GM21367 (cell line): ENCODE results near the gene LILRA6.
"Not testable (repeated sequence)": the region's sequence is repeated elsewhere in the genome, so short reads cannot be mapped to it uniquely, and the experiment has no call there.

Experiments used
- ATAC-seq: cut with Tn5 transposase; IDR thresholded peaks from one replicate; pipeline ENCODE4 v1.9.1; 2021; ENCODE audit not compliant: unreplicated experiment

LILRA6 gene

GRCh38 chr19:54208784-54209057, 33.9 kb downstream of the LILRA6 start:
- ATAC-seq: no peak

DNA sequence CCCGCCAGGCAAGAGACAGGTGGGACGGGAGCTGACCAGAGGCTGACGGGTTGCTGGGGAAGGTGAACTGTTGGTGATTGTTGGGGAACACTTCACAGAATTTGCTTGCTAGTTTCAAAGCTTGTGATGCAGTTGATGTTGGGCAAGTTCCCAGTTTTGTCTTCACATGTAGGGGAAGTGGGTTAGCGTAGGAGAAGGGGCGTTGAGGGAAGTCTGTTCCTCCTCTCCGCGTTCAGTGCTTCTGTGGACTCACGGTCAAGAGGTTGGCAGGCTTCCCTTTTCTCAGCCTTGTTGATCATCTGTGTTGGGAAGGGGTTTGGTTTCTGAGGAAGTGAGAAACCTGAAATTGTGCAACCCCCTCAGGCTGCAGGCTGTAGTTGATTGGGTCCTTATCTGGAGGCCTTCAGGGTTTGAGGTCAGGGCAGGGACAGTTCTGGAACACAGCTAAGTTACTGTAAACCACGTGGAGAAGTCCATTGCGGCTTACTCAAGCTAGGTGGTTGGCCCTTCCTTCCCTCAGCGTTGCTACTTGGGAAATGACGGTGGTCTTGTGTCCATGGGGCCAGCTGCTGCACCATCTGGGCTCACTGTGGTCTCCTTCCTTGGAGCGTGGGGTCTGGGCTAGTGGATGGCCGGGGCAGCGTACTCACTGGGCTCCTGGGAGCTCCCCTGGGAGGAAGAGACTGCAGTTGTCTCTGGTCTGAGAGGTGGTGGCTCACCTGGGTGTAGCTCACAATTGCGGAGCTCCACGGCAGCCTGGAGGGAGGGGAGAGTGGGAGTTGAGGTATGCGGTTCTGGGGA, 34.4 kb downstream of the LILRA6 start:
- ATAC-seq: no peak

DNA sequence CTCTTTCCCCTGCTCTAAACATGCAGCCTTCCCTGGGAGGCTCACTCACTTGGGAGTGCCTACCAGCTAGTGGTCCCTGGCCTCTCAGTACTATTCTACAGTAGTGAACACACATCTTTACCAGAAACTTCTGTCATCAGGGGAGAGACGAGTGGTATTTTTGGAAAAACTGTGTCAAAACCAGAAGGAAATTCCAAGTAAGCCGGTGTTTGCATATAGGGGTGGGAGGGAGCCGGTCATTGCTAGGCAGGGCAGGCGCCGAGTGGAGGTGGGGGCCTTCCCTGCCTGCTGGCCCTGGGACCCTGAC, 35.0 kb downstream of the LILRA6 start:
- no peak for ATAC-seq

DNA sequence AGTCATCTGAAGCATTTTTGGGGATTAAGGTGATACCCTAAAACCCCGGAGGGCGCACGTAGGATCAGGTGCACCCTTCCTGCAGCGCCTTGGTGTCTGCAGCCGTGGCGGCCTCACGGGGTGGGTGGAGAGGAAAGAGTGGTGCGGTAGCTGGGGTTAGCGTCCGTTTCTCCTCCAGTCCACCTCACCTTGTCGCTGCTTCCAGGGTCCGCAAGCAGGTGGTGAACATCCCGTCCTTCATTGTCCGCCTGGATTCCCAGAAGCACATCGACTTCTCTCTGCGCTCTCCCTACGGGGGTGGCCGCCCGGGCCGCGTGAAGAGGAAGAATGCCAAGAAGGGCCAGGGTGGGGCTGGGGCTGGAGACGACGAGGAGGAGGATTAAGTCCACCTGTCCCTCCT, 35.4 kb downstream of the LILRA6 start:
- not testable (repeated sequence) for ATAC-seq

DNA sequence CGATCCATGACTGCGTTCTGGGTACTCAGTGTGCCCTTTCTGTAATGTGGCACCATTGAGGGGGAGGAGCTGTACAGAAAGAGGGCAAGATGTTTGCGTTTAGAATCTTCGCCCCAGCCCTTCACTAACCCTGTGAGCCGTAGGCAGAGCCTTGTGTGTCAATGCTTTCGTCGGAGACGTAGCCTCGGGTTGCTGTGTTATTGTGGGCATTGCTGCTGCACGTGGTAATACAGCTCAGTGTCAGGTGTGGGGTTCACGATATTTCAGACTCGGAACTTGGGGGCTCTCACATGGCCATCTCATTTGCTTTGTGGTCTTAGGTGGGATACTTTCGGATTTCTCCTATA, 35.8 kb downstream of the LILRA6 start:
- no peak for ATAC-seq

DNA sequence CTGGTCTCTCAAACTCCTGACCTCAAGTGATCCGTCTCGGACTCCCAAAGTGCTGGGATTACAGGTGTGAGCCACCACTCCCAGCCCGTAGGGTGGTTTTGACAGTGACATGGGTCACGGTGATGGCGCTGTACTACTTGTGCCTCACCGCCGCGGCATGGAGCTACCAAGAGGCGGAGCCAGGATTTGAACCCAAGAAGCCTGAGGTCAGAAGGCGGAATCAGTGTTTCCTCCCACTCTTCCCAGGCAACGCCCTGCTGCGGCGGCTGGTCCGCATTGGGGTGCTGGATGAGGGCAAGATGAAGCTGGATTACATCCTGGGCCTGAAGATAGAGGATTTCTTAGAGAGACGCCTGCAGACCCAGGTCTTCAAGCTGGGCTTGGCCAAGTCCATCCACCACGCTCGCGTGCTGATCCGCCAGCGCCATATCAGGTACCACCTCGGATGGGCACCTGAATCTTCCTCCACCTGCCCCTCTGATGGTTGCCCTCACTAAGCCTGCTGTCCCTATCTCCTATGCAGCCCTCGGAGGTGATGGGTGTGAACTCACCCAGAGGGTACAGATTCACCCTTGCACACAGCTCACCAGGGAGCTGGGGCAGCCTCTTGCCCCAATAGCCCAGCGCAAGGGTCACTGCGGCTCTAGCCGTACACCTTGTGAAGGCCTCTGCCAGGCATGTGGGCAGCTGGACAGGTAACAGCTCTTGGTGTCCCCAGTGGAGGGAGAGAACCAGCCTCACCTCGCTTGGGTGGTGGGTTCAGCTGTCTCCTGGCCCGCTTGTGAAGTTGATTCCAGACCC, 36.4 kb downstream of the LILRA6 start:
- ATAC-seq: no peak

GRCh38 chr19:54204767-54205468, 37.7 kb downstream of the LILRA6 start:
- no peak for ATAC-seq

GRCh38 chr19:54203151-54203611, 39.4 kb downstream of the LILRA6 start:
- ATAC-seq: no peak

GRCh38 chr19:54201980-54202379, 40.6 kb downstream of the LILRA6 start:
- ATAC-seq: no peak

GRCh38 chr19:54201172-54201701, 41.4 kb downstream of the LILRA6 start:
- ATAC-seq: peak; percentile 3

- no peak for ATAC-seq
Observed at GRCh38 chr19:54199401-54199800, 43.2 kb downstream of the LILRA6 start.

DNA sequence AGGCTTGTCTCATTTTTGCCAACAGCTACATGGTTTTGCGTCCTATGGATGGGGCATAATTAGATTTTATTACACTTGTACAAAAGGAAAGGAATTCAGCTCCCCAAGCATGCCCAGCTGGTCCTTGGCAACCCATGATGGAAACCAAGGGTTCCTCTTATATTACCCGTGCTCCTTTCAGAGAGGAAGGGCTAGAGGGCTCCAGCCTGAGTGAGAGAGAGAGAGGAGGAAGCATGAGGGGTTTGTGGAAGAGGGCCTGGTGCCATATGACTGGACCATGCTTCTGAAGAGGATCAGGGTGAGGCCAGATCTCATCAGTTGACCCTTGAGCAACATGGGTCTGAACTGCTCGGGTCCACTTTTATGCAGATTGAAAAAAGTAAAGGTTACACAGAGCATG, 45.5 kb downstream of the LILRA6 start:
- no peak for ATAC-seq

GRCh38 chr19:54196536-54196935, 46.1 kb downstream of the LILRA6 start:
- ATAC-seq: no peak

- not testable (repeated sequence) for ATAC-seq
Observed at GRCh38 chr19:54194463-54194862, 48.1 kb downstream of the LILRA6 start.

- ATAC-seq: no peak
Observed at GRCh38 chr19:54193011-54193410, 49.6 kb downstream of the LILRA6 start.

GRCh38 chr19:54191811-54192453, 50.7 kb downstream of the LILRA6 start:
- no peak for ATAC-seq

DNA sequence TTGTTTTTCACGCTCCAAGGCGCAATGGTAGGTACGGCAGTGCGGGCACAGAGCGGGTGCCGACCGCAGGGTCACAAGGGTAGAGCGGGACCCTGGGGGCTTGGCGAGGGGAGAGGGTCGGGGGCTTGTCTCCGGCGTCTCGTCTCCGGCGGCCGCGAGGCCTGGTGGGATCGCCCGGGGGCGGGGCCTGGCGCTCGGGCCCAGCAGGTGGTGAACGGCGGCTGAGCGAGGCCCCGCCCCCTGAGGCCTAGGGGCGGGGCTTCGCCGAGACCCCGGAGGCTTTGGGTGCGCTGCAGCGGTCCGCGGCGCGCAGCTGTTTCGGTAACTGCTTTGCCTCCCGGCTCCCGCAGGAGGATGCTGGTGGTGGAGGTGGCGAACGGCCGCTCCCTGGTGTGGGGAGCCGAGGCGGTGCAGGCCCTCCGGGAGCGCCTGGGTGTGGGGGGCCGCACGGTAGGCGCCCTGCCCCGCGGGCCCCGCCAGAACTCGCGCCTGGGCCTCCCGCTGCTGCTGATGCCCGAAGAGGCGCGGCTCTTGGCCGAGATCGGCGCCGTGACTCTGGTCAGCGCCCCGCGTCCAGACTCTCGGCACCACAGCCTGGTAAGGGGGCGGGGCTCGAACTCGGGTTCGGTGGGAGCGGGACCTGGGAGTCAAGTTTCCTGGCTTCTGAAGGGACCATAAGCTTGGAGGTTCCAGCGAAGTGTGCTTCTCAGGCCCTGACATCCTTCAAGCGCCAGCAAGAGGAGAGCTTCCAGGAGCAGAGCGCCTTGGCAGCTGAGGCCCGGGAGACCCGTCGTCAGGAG, 51.4 kb downstream of the LILRA6 start, which contains the start of gene TSEN34:
Gene TSEN34, plus strand, starts transcription at position 298 of the 800 bp plus-strand sequence. Its CDS starts 57 bp downstream, at position 355.
- peak; percentile 26 for ATAC-seq

- ATAC-seq: peak; percentile 37
Observed at GRCh38 chr19:54190503-54191010, 52.0 kb downstream of the LILRA6 start.

DNA sequence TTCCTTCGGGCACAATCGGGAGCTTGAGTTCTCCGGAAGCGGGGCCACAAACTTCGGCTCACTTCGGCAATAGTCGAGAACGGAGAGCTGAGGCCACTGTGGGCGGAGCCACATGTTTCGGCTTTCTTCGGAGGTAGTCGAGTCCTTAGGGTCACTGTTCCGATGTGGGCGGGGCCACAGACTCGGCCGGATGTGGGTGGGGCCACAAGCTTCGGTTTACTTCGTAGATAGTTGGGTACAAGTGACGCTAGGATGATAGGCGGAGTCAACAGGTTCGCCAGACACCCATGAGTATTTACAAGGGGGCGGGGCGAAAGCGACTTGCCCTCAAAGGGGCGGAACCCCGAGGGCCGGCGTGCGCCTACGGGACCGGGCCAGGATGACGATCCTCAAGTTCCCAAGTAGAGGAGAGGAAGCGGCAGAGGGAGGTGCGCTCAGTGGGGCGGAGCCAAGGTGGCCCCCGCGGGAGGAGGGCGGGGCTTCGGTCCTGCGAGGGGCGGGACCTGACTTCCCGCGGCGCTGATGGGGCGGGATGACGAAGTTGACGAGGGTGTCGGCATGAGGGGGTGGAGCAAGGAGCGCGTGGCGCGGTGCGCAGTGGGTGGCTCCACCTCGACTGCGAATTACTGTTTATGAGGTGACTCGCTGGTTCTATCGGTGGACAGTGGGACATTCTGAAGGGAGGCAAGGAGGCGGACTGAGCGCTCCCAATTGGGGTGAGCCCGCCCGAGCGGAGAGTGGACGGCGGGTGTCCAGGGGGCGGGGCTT, 52.7 kb downstream of the LILRA6 start:
- ATAC-seq: peak; percentile 36
